GM10847 (cell line): Measurements from ENCODE around the gene ZFX.

Source experiments
- POLR2A ChIP-seq: IDR thresholded peaks from 2 replicates; pipeline ENCODE4 v1.6.1; 2011; ENCODE audit not compliant: insufficient read length; ENCODE audit errors: extremely low read depth

ZFX gene

DNA sequence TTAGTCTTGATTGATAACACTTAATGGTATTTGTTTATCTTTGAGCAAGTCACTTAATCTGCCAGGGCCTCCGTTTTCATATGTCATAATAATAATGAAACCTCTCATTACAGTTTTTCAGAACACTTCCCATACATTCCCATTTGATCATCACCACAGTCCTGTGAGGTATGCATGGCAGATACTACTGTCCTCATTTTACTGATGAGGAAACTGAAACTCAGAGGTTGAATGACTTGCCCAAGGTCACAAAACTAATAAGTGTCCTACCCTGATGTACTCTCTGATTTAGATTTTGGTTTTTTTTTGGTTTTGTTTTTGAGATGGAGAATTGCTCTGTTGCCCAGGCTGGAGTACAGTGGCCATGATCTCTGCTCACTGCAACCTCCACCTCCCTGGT is 25.7 kb downstream of the ZFX start:
- no peak for TF ChIP-seq POLR2A

DNA sequence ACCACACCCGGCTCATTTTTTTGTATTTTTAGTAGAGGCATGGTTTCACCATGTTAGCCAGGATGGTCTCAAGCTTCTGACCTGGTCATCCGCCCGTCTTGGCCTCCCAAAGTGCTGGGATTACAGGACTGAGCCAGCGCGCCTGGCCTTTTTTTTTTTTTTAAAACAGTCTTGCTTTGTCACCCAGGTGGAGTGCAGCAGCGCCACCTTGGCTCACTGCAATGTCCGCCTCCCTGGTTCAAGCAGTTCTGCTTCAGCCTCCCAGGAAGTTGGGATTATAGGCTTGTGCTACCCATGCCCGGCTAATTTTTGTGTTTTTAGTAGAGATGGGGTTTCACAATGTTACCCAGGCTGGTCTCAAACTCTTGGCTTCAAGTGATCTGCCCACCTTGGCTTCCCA is 28.9 kb downstream of the ZFX start:
- TF ChIP-seq POLR2A, result no peak

DNA sequence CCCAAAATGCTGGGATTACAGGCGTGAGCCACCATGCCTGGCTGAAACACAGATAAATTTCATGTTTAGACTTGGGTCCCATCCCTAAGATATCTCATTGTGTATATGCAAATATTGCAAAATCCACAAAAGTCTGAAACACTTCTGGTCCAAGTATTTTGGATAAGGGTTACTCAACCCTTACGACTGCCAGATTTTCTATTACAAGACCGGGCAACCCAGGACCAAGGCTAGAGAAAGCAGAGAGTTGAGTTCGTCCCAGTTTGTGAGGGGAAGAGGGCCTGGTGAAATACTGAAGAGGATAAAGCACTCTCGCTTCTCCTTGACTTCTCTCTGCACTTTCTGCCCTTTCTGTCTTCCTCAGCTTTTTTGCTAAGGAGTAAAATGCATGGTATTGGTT is 34.5 kb downstream of the ZFX start:
- TF ChIP-seq POLR2A, result no peak

DNA sequence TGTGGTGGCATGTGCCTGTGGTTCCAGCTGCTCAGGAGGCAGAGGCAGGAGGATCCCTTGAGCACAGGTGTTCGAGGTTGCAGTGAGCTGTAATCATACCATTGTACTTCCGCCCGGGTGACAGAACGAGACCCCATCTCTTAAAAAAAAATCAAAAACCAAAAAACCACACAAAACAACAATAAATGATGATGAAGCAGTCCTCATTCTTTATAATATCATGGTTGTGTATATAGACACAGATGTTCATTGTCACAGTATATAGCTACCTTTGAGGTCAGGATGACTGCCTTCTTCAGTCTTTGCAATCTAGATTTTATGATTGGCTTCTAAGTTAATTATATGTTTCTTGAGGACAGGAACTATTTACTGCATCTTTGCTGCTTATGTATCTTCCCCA is 37.0 kb downstream of the ZFX start:
- no peak for TF ChIP-seq POLR2A

DNA sequence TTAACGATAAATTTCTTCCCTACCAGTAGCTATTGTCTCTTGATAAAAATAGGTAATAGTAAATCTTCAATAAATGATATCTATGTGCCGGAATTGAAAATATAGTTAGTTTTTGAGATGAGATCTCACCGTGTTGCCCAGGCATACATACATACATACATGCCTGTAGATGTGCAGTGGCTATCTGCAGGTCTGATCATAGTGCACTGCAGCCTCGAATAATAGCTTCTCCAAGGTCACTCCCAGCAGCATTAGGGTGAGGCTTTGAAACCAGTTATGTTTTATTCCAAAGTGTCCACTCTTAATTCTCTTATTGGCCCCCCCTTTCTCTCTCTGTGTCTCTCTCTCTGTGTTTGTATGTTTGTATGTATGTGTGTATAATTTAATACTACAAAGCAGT is 37.5 kb downstream of the ZFX start:
- no peak for TF ChIP-seq POLR2A

DNA sequence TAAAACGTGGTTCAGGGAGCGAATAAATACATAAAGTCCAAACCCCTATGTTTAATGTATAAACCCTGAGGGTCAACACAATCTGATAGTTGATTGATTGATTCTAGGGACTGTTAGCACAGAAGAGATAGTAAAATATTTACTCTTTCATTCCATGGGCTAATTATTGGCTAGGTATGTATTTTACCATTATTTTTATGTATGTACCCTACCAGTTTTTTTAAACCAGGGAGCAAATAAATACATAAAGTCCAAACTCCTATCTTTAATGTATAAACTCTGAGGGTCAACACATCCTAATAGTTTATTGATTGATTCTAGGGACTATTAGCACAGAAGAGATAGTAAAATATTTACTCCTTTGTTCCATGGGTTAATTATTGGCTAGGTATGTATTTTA is 40.0 kb downstream of the ZFX start:
- no peak for TF ChIP-seq POLR2A

DNA sequence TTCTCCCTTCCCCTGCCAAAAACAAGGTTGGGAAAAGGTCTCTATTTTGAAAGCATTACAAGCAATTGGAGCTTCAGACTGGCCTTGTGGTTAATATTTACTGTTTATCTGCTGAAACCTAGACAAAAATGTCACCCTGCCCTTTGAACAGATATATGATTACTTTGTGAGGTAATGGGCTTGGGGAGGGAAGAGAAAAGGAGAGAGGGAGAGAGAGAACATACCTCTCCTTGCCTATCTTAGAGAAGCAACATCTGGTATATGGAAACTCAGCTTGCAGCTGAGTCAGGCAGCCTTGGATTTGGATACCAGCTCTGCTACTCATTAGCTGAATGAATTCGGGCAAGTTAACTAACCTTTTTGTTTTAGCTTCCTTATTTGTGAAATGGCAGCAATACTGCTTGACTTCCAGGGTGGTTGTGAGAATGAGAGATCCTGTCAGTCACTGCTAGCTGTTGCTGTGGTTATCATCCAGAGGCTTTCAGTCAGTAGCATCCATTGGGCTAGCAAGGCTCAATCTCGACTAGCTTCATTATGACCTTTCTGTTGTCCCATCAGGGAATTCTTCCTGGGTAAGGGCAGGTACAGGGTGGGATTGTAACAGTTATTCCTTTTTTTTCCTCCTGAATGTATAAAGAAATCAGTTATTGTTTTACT is 41.1 kb downstream of the ZFX start:
- TF ChIP-seq POLR2A, result no peak

DNA sequence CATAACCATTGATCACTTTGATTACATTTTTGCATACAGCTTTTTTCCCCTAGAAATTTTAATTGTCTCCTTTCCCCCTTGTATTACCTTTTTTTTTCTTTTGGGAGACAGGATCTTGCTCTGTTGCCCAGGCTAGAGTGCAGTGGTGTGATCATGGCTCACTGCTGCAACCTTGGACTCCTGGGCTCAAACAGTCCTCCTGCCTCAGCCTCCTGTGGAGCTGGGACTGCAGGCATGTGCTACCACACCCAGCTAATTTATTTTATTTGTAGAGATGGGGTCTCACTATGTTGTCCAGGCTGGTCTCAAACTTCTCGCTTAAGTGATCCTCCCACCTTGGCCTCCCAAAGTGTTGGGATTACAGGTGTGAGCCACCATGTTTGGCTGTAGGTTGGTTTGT is 47.0 kb downstream of the ZFX start:
- no peak for TF ChIP-seq POLR2A

DNA sequence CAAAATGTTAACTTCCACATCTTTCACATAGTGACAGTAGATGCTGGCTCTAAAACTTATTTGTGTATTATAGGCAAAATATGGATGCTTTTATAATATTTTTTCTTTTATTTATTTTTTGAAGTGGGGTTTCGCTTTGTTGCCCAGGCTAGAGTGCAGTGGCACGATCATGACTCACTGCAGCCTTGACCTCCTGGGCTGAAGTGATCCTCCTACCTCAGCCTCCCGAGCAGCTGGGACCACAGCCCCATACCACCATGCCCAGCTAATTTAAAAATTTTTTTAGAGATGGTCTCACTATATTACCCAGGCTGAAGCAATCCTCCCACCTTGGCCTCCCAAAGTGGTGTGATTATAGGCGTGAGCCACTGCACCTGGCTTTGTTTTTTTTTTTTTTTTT is 48.6 kb downstream of the ZFX start:
- TF ChIP-seq POLR2A, result no peak

DNA sequence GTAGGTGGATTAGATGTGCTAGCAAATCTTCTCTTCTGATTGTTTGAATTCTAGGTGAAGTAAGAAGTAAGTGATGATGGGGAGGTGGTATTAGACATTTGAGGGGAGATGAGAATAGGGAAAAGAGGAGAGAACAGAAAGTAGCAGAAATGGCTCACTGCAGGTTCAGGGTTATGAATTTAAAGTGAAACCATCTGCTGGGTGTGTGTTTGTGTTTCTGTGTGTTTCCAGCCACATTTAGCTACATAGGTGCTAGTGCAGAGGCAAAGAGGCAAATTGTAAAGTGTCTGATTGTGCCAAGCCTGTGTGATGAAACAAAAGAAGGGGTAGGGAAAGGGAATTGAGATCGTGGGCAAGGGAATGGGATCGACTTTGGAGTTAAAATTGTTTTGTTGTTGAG is 50.6 kb downstream of the ZFX start:
- no peak for TF ChIP-seq POLR2A

DNA sequence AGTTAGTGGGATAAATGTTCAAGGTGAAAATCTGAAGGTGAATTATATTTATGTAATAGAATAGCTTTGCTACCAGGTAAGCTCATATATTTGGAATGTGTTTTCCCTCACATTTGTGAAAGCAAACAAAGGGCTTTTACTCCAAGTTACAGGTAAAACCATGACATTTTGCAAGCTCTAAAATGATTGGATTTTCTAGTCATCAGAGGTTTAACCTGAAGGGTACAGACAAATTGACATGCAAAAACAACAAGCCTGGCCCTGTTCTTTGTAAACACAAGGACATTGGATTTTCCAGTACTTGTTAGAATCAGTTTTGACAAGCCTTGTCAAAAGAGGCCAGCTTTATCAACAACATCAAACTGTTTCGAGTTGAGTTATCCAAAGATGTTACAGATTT is 51.7 kb downstream of the ZFX start:
- TF ChIP-seq POLR2A, result no peak

DNA sequence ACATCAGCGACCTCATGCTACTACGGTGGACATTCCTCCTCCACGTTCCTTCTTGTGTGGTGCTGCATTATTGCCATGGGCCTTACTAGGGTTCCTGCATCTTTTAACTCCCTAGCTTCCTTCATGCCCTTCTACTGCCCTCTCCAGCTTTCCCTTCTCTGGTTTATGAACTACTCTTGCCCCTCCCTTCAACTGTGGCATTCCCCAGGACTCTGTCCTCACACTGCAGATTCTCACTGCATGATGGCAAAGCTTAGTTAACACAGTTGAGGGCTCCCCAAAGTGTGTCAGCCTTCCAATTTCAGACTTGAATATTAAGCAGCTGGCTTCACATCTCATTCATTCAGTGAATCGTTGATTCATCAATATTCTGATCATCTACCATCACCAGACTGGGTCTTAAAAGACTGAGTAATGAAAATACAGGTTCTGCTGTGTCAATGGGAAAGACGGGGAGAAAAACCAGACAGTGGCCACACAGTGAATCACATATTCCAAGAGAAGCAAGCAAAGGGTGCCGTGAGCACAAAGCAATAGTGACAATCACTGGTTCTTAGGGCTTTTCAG is 53.0 kb downstream of the ZFX start:
- TF ChIP-seq POLR2A, result no peak

DNA sequence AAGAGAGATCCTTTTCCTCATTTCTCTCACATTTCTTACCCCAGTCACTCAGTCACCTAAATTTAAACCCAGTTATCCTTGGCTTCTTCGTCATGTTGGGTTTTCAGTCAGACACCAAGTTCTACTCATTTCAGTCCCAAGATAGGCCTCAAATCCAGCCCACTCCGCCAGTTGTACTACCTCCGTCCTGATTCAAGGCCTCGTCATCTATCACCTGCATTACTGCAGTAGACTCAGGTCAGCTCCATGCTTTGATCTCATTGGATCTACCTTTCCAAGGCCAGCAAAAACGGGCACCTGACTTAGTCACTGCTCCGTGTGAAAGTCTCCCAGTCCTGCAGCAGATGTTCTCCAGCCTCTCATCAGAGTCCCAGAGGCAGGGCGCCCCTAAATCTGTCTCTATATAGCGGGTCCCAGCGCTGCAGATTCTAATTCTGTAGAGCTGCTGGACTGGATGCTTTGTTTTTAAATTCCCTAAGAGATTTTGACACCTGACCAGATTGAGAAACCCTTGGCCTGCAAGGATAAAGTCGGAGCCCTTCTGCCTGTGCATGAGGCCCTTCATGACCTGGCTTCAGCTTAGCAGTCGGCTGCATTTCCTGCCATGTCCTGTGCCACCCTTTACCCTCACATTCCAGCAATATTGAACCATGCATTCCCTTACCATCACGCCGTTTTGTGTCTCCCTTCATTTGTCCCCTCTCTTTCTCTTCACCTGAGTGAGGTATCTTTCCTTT is 53.7 kb downstream of the ZFX start:
- TF ChIP-seq POLR2A, result no peak

DNA sequence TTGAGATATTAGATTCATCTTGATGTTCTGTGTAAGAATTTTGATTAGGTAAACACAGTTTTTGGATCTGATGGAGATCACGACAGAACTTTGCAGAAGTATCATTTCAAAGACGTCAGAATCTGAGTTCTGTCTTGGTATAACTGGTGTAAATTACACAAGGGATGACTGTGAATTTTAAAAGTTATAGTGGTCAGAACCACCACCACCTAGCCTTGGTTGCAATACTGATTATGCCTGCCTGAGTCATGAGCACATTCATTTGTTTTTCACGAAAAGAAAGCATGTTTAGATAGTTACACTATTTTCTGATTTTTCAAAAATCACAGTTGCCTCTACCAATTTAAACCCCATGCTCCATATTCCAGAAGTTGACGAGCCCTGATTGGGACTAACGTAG is 54.8 kb downstream of the ZFX start:
- no peak for TF ChIP-seq POLR2A

DNA sequence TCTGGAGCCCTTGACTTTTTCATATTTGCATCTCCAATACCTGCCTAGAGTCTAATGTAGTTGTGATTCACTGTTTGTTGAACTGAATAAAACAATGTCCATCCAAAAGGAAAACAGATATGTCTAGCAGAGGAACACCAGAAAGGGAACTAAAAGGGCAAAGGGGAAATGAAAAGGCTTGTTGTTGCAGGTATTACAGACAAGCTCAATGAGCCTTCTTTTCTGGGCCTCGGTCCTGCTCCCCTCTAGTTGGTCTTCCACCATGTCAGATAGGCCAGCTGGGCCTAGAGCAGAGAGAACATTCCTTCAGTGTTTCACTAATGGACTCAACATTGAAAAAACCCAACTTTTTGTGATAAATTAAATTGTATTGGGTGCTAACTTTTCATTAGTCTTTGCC is 55.4 kb downstream of the ZFX start:
- no peak for TF ChIP-seq POLR2A

DNA sequence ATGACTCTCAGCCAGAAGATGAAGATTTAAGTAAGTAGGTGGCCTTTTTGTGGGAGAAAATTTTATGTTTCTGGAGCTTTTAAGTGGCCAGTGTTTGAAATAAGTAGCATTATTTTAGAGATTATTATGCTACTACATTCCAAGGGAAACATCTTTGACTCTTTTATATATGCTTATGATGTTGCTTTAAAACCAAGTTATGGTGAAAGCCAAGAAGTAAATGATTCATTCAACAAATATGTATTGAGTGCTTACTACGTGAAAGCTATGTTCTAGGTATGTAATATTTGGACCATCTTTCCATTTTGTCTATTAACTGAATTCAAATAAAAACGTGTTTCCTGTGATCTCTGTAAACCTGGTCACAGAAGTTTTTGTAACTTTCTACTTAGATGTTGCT is 58.3 kb downstream of the ZFX start:
- no peak for TF ChIP-seq POLR2A
